Naive thymus-derived CD8-positive, alpha-beta T cell (primary cell): Measurements from ENCODE around the gene HAO2. TPM values are rescaled to one million over a fixed set of nuclear protein-coding genes. Genes with fewer than 3 reads are reported as not detected.

Experiments
- ATAC-seq, 2 donors: fragments of 150-1000 bp; cut with Tn5 transposase in 1 of 2; sonication (Bioruptor Pico), chemical (Tn5 transposase) in 1 of 2; 1 replicate in 1 of 2; 2 replicates in 1 of 2; pipeline ENCODE4 v1.10.0; 2021; ENCODE audit warnings: mild to moderate bottlenecking in 2 of 2, moderate library complexity in 2 of 2
- POLR2A ChIA-PET: fragments of 350-600 bp; sonication (Branson Sonifier 250); formaldehyde crosslinking; loops from one replicate; lab custom pipeline; 2021; ENCODE audit warnings: antibody characterized with exemption; lab: Charles Lee
- DNase-seq, 10 donors: peaks; one replicate each; pipeline versions ENCODE4 v3.0.0 to v3.0.0-alpha.2; 2020 to 2022
- H3K27ac Mint-ChIP-seq, 10 donors: one replicate each; pipeline ENCODE4 v1.8.0; 2020 to 2022; ENCODE audit warnings: mild to moderate bottlenecking in 10 of 10, mixed read lengths in 10 of 10, moderate library complexity in 4 of 10, inconsistent platforms in 1 of 10
- H3K27me3 Mint-ChIP-seq, 5 donors: one replicate each; pipeline ENCODE4 v1.8.0; 2021 to 2022; ENCODE audit warnings: mixed read lengths in 5 of 5
- H3K36me3 Mint-ChIP-seq, 3 donors: one replicate each; pipeline ENCODE4 v1.8.0; 2020 to 2022; ENCODE audit warnings: mixed read lengths in 3 of 3, mild to moderate bottlenecking in 2 of 3, inconsistent platforms in 1 of 3
- H3K4me1 Mint-ChIP-seq, 4 donors: one replicate each; pipeline ENCODE4 v1.8.0; 2021 to 2022; ENCODE audit warnings: mixed read lengths in 4 of 4
- H3K4me3 Mint-ChIP-seq, 10 donors: one replicate each; pipeline ENCODE4 v1.8.0; 2020 to 2022; ENCODE audit warnings: mild to moderate bottlenecking in 10 of 10, mixed read lengths in 10 of 10, moderate library complexity in 6 of 10, inconsistent platforms in 1 of 10
- H3K9me3 Mint-ChIP-seq, 9 donors: one replicate each; pipeline ENCODE4 v1.8.0; 2020 to 2022; ENCODE audit warnings: mixed read lengths in 9 of 9, mild to moderate bottlenecking in 3 of 9, inconsistent platforms in 1 of 9, moderate library complexity in 1 of 9
- polyA plus RNA-seq, 3 donors: library from polyadenylated mRNA; unstranded; fragments of 300-500 nt; fragmentation: Illumina TruSeq; gene quantifications; one replicate each; pipeline ENCODE4 v1.2.3, GENCODE V29; 2021
- total RNA-seq, 8 experiments: library from RNA in 2 of 8; stranded (reverse) in 2 of 8; gene quantifications; one replicate each; pipeline ENCODE4 v1.2.3 and lab custom pipeline; 2021 to 2026

HAO2 gene
- total and polyA plus RNA-seq, 5 experiments from 2014 or later = not detected

DNA sequence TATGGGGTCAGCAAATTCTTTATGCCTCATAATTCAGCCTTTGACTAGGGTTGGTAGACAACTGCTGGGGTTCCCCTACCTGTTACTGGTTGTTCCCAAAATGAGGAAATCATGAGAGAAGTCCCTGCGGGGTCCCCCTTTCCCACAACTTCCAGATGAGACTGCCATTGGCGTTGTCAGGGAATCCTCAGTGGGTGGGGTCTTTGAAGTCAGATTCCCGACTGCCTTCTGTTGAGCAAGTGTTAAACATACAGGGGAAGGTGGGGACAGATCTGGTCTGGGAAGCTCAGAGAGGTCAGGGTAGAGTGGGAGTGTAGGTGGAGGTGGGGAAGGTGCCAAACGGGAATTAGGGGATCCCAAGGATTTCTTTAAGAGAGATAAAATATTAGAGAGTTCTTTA, 61.1 kb downstream of the HAO2 start:
- H3K27ac Mint-ChIP-seq = no peak overlapping the region
- no peak overlapping the region for H3K4me3 Mint-ChIP-seq
- no peaks in the 10 kb centered on the region for H3K36me3 Mint-ChIP-seq
- ATAC-seq = no peak
- H3K27me3 Mint-ChIP-seq = peaks cover 9 to 46% (median 25%) of the 10 kb centered on the region in 5 donors
- DNase-seq = no peak
- no peaks in the 10 kb centered on the region for H3K9me3 Mint-ChIP-seq
- H3K4me1 Mint-ChIP-seq = no peaks in the 10 kb centered on the region
- POLR2A ChIA-PET = no interaction called here

DNA sequence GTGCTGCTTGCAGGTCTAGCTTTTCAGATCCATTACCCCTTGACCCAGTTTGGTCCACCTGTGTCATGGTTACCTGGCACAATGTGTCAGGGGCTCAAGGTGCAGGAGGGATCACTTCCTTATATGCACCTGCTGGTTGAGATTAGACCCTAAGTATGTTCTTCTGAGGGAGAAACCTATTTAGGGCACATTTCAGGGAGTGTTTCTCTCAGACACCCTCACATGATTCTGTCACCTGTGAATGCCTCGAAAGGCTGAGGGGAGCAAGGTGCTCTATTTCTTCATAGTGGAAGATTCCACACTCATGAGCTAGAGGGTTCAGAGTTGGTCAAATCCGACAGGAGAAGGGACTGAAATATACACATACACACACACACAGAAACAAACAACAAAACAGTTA, 61.9 kb downstream of the HAO2 start:
- no peak overlapping the region for H3K27ac Mint-ChIP-seq
- POLR2A ChIA-PET = no interaction called here
- no peak for ATAC-seq
- no peaks in the 10 kb centered on the region for H3K36me3 Mint-ChIP-seq
- H3K4me1 Mint-ChIP-seq = no peaks in the 10 kb centered on the region
- H3K27me3 Mint-ChIP-seq = peaks cover 9 to 46% (median 25%) of the 10 kb centered on the region in 5 donors
- no peak for DNase-seq
- H3K9me3 Mint-ChIP-seq = no peaks in the 10 kb centered on the region
- H3K4me3 Mint-ChIP-seq = no peak overlapping the region

DNA sequence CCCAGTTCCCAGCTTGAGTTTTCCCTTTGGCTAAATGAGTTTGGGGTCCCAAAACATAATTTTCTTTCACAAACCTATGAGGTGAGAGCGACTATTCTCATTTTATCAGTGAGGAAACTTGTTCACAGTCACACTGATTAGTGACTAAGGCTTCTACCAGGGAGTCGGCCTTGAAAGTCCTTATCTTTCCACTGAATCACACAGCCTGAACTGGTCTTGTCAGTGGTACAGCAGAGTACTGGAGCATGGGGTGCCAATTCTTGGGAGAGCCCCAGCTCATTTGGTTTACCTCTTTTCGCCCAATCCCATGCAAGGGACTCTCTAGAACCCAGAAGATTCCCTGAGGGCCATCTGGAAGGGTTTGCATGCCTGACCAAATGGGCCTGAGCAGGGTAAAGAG, 63.3 kb downstream of the HAO2 start:
- Mint-ChIP-seq H3K9me3 (no peaks in the 10 kb centered on the region), H3K36me3 (no peaks in the 10 kb centered on the region), H3K27me3 (peaks cover 9 to 46% (median 25%) of the 10 kb centered on the region in 5 donors), H3K4me3 (no peak overlapping the region), H3K27ac (no peak overlapping the region), H3K4me1 (no peaks in the 10 kb centered on the region)
- DNase-seq = no peak
- no peak for ATAC-seq
- POLR2A ChIA-PET = no interaction called here

DNA sequence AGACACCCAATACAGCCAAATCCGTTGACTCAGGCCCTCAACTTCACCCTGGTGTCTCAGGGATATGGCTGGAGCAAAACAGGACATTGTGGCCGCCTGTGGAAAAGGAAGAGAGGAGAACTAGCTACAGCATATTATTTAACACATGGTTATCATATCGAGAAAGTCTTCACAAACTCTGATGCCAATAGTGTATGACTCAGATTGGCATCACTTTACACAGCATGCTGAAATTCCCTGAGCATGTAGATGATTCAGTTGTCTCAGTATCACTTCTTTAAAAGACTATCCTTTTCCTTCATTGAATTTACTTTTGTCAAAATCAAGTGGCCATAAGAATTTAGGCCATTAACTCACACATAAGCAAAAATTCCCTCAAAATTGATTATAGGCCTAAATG, 66.5 kb downstream of the HAO2 start:
- DNase-seq = no peak
- no peak overlapping the region for H3K27ac Mint-ChIP-seq
- POLR2A ChIA-PET = no interaction called here
- no peaks in the 10 kb centered on the region for H3K36me3 Mint-ChIP-seq
- ATAC-seq = no peak
- H3K27me3 Mint-ChIP-seq = peaks cover 7 to 31% (median 18%) of the 10 kb centered on the region in 5 donors
- H3K4me1 Mint-ChIP-seq = no peaks in the 10 kb centered on the region
- no peak overlapping the region for H3K4me3 Mint-ChIP-seq
- no peaks in the 10 kb centered on the region for H3K9me3 Mint-ChIP-seq

DNA sequence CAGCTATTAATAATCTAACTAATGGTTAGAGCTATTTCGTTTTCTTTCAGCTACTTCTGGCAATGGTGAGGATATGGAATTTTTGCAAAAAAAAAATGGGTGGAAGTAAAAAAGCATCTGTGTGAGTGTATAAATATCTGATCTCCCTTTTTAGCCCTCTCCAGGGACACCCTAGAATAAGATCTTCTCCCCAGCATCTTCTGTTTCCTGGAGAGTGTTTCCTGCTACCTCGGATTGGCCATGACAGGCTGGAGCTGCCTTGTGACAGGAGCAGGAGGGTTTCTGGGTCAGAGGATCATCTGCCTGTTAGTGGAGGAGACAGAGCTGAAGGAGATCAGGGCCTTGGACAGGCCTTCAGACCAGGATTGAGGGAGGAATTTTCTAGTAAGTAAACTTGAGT, 70.2 kb downstream of the HAO2 start:
- ATAC-seq (no peak), DNase-seq (no peak)
- POLR2A ChIA-PET = no interaction called here
- H3K36me3 Mint-ChIP-seq = no peaks in the 10 kb centered on the region
- peaks cover 0 to 14% (median 8%) of the 10 kb centered on the region in 5 donors for H3K27me3 Mint-ChIP-seq
- H3K4me3 Mint-ChIP-seq = no peak overlapping the region
- no peaks in the 10 kb centered on the region for H3K9me3 Mint-ChIP-seq
- H3K4me1 Mint-ChIP-seq = no peaks in the 10 kb centered on the region
- H3K27ac Mint-ChIP-seq = no peak overlapping the region

DNA sequence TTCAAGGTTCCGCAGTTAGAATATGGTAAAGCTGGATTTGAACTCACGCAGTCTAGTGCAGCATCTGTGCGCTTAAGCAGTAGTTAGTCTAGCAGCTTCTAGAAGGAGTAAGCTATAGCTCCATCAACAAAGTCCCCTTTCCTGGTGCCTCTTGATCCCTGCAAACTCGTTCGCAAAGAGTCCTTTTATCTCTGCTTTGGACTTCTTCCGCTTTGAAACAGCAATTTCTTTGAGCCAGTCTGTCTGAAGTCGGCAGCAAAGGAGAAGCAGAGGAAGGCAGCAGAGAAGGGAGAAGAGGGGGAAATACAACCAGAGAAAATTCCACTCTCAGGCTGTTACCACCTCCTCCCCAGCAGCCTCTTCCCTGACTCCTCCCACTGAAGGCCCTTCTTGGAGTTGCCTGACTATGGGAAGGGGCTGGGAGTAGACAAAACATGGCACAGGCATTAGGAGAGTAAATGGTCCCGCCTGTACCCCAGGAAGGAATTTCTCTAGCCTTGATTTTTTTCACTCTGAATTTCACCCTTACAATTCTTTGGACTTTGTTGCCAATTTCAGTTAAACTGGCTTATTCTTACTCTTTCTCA, 72.2 kb downstream of the HAO2 start:
- Mint-ChIP-seq H3K27me3 (peaks cover 1 to 12% (median 8%) of the 10 kb centered on the region in 5 donors), H3K27ac (no peak overlapping the region), H3K4me1 (no peaks in the 10 kb centered on the region), H3K9me3 (no peaks in the 10 kb centered on the region), H3K4me3 (no peak overlapping the region), H3K36me3 (no peaks in the 10 kb centered on the region)
- POLR2A ChIA-PET = no interaction called here
- DNase-seq (no peak), ATAC-seq (no peak)

DNA sequence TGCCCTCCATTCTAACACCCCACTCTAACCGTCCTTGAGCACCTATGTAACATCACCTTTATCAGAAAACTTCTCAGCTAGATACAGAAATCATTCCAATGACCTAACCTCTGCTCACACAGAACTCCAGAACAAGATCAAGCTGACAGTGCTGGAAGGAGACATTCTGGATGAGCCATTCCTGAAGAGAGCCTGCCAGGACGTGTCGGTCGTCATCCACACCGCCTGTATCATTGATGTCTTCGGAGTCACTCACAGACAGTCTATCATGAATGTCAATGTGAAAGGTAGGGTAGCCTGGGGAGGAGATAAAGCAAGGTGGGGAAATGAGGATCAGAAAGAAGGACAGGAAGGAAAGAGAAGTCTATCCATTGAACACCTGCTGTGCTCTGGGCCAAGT, 74.2 kb downstream of the HAO2 start:
- Mint-ChIP-seq H3K27ac (no peak overlapping the region), H3K36me3 (no peaks in the 10 kb centered on the region)
- no peak for DNase-seq

More for the DNA sequence above, 74.2 kb downstream of the HAO2 start:
- Mint-ChIP-seq H3K9me3 (no peaks in the 10 kb centered on the region), H3K27me3 (peaks cover 1 to 14% (median 9%) of the 10 kb centered on the region in 5 donors), H3K4me3 (no peak overlapping the region), H3K4me1 (no peaks in the 10 kb centered on the region)
- POLR2A ChIA-PET = no interaction called here
- ATAC-seq = no peak

Other genes starting within 250 kb of the HAO2 start
- gene WARS2, start 228.1 kb upstream of the HAO2 start, total RNA-seq = 1 to 10 TPM; 8.4 to 9.7 TPM
- gene WARS2, start 228.1 kb upstream of the HAO2 start, polyA plus RNA-seq = 10 to 100 TPM in 2 of 3 donors, 1 to 10 TPM in 1; 8.7 to 15.6 (median 12.8) TPM
- not detected for gene HSD3B2, start 46.4 kb downstream of the HAO2 start, total RNA-seq
- not detected for gene HSD3B2, start 46.4 kb downstream of the HAO2 start, polyA plus RNA-seq
- not detected for gene HSD3B1, start 138.4 kb downstream of the HAO2 start, total RNA-seq
- not detected for gene HSD3B1, start 138.4 kb downstream of the HAO2 start, polyA plus RNA-seq